Measurements from ENCODE around the gene DEF6.

Gene DEF6

DNA sequence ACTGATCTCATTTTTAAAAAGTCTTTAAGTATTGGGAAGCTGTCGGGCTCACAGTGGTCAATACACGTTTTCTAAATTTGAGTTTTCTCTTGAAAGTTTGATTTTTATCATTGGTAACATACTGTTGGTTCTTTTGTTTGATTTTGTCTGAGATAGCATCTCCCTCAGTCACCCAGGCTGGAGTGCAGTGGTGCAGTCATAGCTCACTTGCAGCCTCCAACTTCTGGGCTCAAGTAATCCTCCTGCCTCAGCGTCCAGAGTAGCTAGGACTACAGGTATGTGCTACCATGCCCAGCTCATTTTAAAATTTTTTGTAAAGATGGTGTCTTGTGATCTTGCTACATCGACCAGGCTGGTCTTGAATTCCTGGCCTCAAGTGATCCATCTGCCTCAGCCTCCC is 53.8 kb downstream of the DEF6 start:
- DNase-seq (ENCODE audit: low spot score), result no peak

GRCh38 chr6:35352735-35353134 is 55.1 kb downstream of the DEF6 start:
- DNase-seq (ENCODE audit: low spot score), result no peak

DNA sequence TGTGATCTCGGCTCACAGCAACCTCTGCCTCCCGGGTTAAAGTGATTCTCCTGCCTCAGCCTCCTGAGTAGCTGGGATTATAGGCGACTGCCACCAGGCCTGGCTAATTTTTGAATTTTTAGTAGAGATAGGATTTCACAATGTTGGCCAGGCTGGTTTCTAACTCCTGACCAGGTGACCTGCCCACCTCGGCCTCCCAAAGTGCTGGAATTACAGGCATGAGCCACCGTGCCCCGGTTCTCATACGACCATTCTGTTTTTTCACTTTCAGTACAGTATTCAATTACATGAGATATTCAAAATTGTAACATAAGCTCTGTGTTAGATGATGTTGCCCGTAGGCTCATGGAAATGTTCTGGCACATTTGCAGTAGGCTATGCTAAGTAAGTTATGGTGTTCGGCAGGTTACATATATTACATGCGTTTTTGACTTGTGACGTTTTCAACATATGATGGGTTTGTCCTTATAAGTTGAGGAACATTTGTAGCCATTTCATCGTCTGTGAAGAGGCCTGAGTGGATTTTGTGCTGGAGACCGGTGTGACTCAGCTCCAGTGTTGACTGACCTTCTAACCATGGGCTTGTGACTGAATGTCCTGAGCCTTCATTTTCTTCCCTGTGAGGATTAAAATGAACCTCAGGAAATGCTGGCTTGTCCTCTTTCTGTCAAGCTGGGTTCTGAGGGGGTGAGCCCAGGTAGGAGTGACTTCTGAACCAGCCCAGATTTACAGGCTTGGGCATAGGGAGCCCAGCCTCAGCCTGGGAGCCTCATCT is 56.9 kb downstream of the DEF6 start:
- DNase-seq (ENCODE audit: low spot score), result no peak

DNA sequence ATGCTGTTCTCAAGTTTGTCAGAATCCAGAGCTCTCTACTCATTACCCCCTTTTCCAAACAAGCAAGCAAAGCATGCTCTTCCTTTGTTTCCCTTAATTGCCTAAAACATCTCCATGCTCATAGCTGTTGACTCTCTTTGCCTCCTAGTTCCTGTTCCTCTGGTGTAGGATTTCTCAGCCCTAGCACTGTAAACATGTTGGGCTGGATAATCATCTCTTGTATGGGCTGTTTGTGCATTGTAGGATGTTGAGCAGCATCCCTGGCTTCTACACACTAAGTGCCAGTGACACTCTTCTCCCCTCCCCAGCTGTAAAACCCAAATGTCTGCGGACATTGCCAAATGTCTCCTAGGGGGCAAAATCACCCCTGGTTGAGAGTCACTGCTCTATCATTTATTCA is 58.8 kb downstream of the DEF6 start:
- no peak for DNase-seq (ENCODE audit: low spot score)

- no peak for DNase-seq (ENCODE audit: low spot score)
Measured at GRCh38 chr6:35357677-35358076, 60.1 kb downstream of the DEF6 start.

DNA sequence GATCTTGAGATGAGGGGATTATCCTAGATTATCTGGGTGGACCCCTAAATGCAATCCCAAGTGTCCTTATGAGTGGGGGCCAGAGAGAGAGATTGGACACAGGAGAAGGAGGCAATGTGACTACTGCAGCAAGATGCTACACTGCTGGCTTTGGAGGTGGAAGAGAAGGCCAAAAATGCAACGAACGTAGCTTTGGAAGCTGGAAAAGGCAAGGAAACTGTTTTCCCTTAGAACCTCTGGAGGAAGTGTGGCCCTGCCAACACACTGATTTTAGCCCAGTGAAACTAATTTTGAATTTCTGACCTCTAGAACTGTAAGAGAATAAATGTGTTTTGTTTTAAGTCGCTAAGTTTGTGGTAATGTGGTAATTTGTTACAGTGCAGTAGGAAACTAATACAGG is 60.5 kb downstream of the DEF6 start:
- no peak for DNase-seq (ENCODE audit: low spot score)

- DNase-seq (ENCODE audit: low spot score), result no peak
Measured at GRCh38 chr6:35359346-35359743, 61.7 kb downstream of the DEF6 start.

GRCh38 chr6:35359744-35360348 is 62.2 kb downstream of the DEF6 start:
- no peak for DNase-seq (ENCODE audit: low spot score)

DNA sequence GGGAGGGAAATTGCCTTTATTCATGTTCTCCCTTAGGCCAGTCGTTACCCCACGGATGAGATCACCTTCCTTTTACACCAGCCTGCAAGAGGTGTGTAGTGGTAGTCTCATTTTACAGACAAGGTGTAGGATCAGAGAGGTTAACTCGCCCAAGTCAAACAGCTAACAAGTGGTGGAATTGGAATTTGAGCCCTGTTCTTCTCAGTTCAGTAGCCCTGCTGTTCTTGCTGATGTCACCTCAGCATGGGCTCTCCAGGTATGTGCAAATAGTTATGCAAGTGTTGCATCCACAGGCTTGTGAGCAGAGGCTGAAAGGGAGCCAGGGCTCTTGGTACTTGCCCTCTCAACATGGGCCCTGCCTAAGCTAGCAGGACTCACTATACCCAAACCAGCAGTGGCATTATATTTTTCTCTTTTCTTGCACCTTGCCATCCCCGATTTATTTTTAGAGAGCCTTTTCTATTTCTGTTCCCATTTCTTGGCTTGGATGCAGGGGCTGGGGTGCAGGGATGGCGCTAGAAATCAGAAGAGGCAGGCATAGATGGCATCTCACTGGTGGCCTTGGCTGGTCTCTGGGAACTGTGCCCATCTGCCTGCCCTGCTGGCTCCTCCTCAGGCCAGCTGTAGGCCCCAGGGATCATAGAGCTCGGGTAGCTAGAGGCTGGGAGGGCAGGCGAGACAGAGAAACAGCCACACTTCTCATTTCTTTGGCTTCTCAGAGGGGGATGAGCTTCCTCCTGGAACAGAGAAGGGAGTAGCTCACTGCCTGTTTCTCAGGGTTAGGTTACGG is 62.9 kb downstream of the DEF6 start:
- no peak for DNase-seq (ENCODE audit: low spot score)

DNA sequence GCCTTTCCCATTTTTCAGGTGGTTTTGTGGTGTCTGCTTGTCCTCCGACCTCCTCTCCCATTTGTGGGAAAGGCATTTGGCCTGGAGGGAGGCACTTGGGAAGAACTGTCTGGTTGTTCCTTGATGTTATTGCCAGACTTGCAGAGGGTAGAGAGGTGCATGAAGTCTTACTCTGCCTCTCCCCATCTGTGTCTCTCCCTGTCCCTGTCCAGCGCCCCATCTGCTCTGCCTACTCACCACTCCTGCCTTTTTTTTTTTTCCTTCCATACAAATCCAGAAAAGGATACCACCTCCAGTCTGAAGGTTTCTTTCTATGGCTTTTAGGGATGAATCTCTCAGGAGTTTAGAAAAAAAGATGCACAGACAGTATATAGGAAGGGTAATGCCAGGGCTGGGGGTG is 64.6 kb downstream of the DEF6 start:
- no peak for DNase-seq (ENCODE audit: low spot score)

GRCh38 chr6:35363293-35363750 is 65.7 kb downstream of the DEF6 start:
- DNase-seq (ENCODE audit: low spot score), result no peak

- DNase-seq (ENCODE audit: low spot score), result no peak
Measured at GRCh38 chr6:35365594-35366203, 68.1 kb downstream of the DEF6 start.

DNA sequence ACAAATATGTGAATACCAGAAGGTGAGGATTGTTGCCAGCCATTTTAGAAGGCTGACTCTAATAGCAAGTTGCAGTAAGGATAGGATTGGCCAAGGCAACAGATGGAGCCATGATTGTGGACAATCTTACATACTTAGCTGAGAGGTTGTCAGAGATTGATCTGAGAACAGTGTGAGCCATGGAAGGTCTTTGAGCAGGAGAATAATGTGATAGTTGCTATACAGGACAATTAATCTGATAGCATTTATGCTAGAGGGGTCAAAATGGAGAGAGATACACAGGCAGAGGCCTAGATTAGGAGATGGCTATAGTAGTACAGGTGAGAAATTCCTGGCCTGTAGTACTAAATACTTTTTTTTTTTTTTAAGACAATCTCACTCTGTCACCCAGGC is 68.6 kb downstream of the DEF6 start:
- no peak for DNase-seq (ENCODE audit: low spot score)

GRCh38 chr6:35367646-35368037 is 70.0 kb downstream of the DEF6 start:
- DNase-seq (ENCODE audit: low spot score), result no peak

DNA sequence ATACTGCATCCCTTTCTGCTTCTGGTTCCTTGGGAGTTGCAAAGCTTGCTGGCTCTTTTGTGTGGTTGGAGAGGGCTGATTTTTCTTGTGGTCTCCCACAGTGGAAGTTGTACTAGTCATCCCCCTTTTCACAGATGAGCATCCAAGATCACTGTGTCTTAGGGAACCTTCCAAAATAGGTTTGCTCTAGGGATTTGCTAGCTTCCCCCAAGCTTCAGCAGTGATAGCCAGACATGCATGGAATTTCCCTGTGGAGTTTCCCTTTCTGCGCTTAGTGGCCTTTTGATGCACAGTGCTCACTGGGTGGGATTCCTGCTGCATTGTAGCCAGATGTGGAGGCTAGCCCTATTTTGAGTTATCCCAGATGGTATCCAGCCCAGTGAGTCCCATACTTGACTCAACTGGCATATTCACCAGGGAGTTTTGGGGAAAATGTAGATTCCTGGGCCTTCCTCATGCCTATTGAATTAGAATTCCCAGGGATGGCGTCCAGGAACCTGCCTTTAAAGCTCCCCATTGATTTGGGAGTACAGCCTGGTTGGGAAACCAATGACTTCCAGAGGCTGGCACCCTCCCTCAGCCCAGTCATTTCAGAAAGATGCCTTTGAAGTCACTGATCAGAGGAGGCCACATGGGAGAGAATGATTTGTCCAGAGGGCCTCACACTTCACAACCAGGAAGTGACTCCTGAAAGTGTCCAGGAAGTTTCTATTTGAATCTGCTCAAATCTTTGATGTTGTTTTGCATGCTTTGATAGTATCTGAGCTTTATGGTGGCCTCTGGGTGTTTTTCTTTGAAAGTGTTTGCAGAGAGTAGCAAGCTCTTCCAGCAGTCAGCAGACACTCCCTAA is 70.6 kb downstream of the DEF6 start:
- DNase-seq (ENCODE audit: low spot score), result no peak

GRCh38 chr6:35370124-35370741 is 72.6 kb downstream of the DEF6 start:
- no peak for DNase-seq (ENCODE audit: low spot score)

- DNase-seq (ENCODE audit: low spot score), result no peak
Measured at GRCh38 chr6:35370785-35371493, 73.3 kb downstream of the DEF6 start.

All from hematopoietic multipotent progenitor cell treated with erythropoietin and hydrocortisone succinate and interleukin-3 and kit ligand, for 17 days (in vitro differentiated cells).